Endothelial cell of umbilical vein (primary cell): ENCODE data around the gene MTG2. TPM values are rescaled to one million over a fixed set of nuclear protein-coding genes. Genes with fewer than 3 reads are reported as not detected.

Experiments
- BruUV-seq: library from RNA; stranded (reverse); fragments of 400-500 nt; replicated peaks from 2 replicates; lab custom pipeline; 2021; lab: Mats Ljungman, UMichigan
- CTCF ChIA-PET: fragments of 300-600, 350-600 bp; sonication (Branson Sonifier 250); formaldehyde crosslinking; loops from one replicate; lab custom pipeline; 2021; ENCODE audit warnings: antibody characterized with exemption, inconsistent platforms; lab: Charles Lee
- POLR2A ChIA-PET: fragments of 300-600, 350-600 bp; sonication (Branson Sonifier 250); formaldehyde crosslinking; loops from one replicate; lab custom pipeline; 2021; ENCODE audit warnings: antibody characterized with exemption, inconsistent platforms; lab: Charles Lee
- DNase-seq: peaks from one replicate; pipeline ENCODE4 v3.0.0-alpha.2; 2011; ENCODE audit warnings: low read depth, low spot score
- FAIRE-seq: peaks from 2 replicates; lab custom pipeline; 2011; peaks lifted over from hg19 to GRCh38; lab: Jason Lieb, UNC
- H2AFZ ChIP-seq: 2 replicates; pipeline ENCODE4 v1.6.0; 2012; ENCODE audit warnings: low read depth, low read length, control low read depth, inconsistent platforms
- H3K27ac ChIP-seq: 2 replicates; pipeline ENCODE4 v1.5.1; 2011; ENCODE audit warnings: low read depth, mild to moderate bottlenecking, control low read depth, low read length, moderate library complexity; ENCODE audit not compliant: insufficient read depth
- H3K27me3 ChIP-seq, 2 experiments: 2 replicates each; pipeline versions ENCODE4 v1.6.0 to v1.6.1; 2011; ENCODE audit warnings: low read length in 2 of 2, mixed read lengths in 1 of 2; ENCODE audit not compliant: control insufficient read depth in 2 of 2, insufficient read depth in 2 of 2
- H3K36me3 ChIP-seq, 2 experiments: 2 replicates in 1 of 2; 3 replicates in 1 of 2; pipeline ENCODE4 v1.5.1; 2011; ENCODE audit warnings: low read length in 2 of 2, mild to moderate bottlenecking in 1 of 2, moderate library complexity in 1 of 2; ENCODE audit not compliant: control insufficient read depth in 2 of 2, insufficient read depth in 2 of 2; ENCODE audit errors: extremely low read depth in 1 of 2
- H3K4me1 ChIP-seq: 3 replicates; pipeline ENCODE4 v1.5.1; 2011; ENCODE audit warnings: mild to moderate bottlenecking, low read length; ENCODE audit not compliant: control insufficient read depth, insufficient read depth; ENCODE audit errors: extremely low read depth
- H3K4me2 ChIP-seq: 2 replicates; pipeline ENCODE4 v1.6.1; 2011; ENCODE audit warnings: low read length, control low read depth, mixed read lengths; ENCODE audit not compliant: insufficient read depth
- H3K4me3 ChIP-seq, 3 experiments: fragments of 200-600 bp in 1 of 3; sonication (generic), shearing (Covaris generic) in 1 of 3; replicated peaks in 1 of 3; 2 replicates each; pipeline ENCODE4 v1.5.1; 2011 to 2016; ENCODE audit warnings: control low read depth in 3 of 3, low read length in 3 of 3, mild to moderate bottlenecking in 2 of 3, inconsistent platforms in 1 of 3, low read depth in 1 of 3, moderate library complexity in 1 of 3; ENCODE audit not compliant: insufficient read depth in 1 of 3
- H3K79me2 ChIP-seq: 2 replicates; pipeline ENCODE4 v1.6.0; 2012; ENCODE audit warnings: low read length, inconsistent platforms; ENCODE audit not compliant: control insufficient read depth, insufficient read depth
- H3K9ac ChIP-seq: replicated peaks from 2 replicates; pipeline ENCODE3; 2011; ENCODE audit warnings: low read length, control low read depth; ENCODE audit not compliant: insufficient read depth; ENCODE audit errors: extremely low read depth
- H3K9me1 ChIP-seq: replicated peaks from 3 replicates; pipeline ENCODE4 v1.6.0; 2011; ENCODE audit warnings: mild to moderate bottlenecking, low read length; ENCODE audit not compliant: control insufficient read depth, insufficient read depth; ENCODE audit errors: extremely low read depth
- H3K9me3 ChIP-seq: replicated peaks from 2 replicates; pipeline ENCODE4 v1.5.1; 2012; ENCODE audit warnings: low read length, inconsistent platforms; ENCODE audit not compliant: control insufficient read depth, insufficient read depth
- H4K20me1 ChIP-seq: replicated peaks from 2 replicates; pipeline ENCODE3; 2011; ENCODE audit warnings: mild to moderate bottlenecking, low read length; ENCODE audit not compliant: control insufficient read depth, insufficient read depth; ENCODE audit errors: extremely low read depth
- CTCF ChIP-seq, 2 donors: IDR thresholded peaks; 1 replicate in 1 of 2; 2 replicates in 1 of 2; pipeline ENCODE4 v1.5.1; 2011; ENCODE audit warnings: low read length in 2 of 2, mild to moderate bottlenecking in 2 of 2, moderate library complexity in 2 of 2, control low read depth in 1 of 2, inconsistent platforms in 1 of 2, low read depth in 1 of 2; ENCODE audit not compliant: insufficient read depth in 1 of 2; ENCODE audit errors: extremely low read depth in 1 of 2
- EZH2 ChIP-seq: IDR thresholded peaks from 2 replicates; pipeline ENCODE4 v1.6.1; 2012; ENCODE audit warnings: borderline replicate concordance, low read depth, mild to moderate bottlenecking, moderate library complexity, low read length, inconsistent platforms; ENCODE audit not compliant: severe bottlenecking
- FOS ChIP-seq: IDR thresholded peaks from 2 replicates; pipeline ENCODE4 v1.6.1; 2011; ENCODE audit warnings: mild to moderate bottlenecking, low read length, moderate library complexity, borderline replicate concordance; ENCODE audit not compliant: insufficient read depth
- GATA2 ChIP-seq: IDR thresholded peaks from 2 replicates; pipeline ENCODE4 v1.7.0; 2011; ENCODE audit warnings: low read depth, mild to moderate bottlenecking, moderate library complexity, mixed read lengths, low read length; ENCODE audit not compliant: insufficient read length, insufficient read depth
- JUN ChIP-seq: IDR thresholded peaks from 2 replicates; pipeline ENCODE4 v1.6.1; 2011; ENCODE audit warnings: borderline replicate concordance, low read depth; ENCODE audit not compliant: insufficient read length, insufficient read depth
- MYC ChIP-seq: IDR thresholded peaks from one replicate; pipeline ENCODE4 v1.6.1; 2011; ENCODE audit warnings: mild to moderate bottlenecking, low read depth, low read length
- POLR2A ChIP-seq: IDR thresholded peaks from 2 replicates; pipeline ENCODE4 v1.6.1; 2012; ENCODE audit warnings: low read depth, mild to moderate bottlenecking, control low read depth, low read length
- POLR2AphosphoS5 ChIP-seq: IDR thresholded peaks from 2 replicates; pipeline ENCODE4 v1.6.1; 2012; ENCODE audit warnings: low read depth, mild to moderate bottlenecking, control low read depth, low read length, moderate library complexity; ENCODE audit not compliant: insufficient read depth
- dilution Hi-C: fragments of 300-500 bp; cut with MboI; formaldehyde crosslinking; loops from one replicate; pipeline ENCODE4 v1.15.0; 2019; ENCODE audit warnings: low sequenced_read_pairs; ENCODE audit not compliant: extremely low pct_ligation_motif_present
- intact Hi-C: fragments of 100-400 bp; cut with micrococcal nuclease; formaldehyde crosslinking; loops from one replicate; pipeline ENCODE4 v1.10.0; 2022
- polyA plus RNA-seq, 4 experiments: library from polyadenylated mRNA; depleted of rRNA in 3 of 4; stranded (reverse) in 3 of 4; unstranded in 1 of 4; fragments of >200 nt; gene quantifications; 2 replicates each; pipeline versions ENCODE4 v1.2.1 to v1.2.3, GENCODE V29; 2011 to 2012; ENCODE audit warnings: missing spikeins in 1 of 4
- total RNA-seq: library from RNA; stranded (reverse); gene quantifications from 2 replicates; pipeline ENCODE4 v1.2.3, GENCODE V29; 2021
- TF ChIP-seq, protein P1 (sequence below): IDR thresholded peaks from 2 replicates; pipeline ENCODE4 v1.6.1; 2011; ENCODE audit not compliant: insufficient read depth, insufficient read length

Gene MTG2
- total and polyA plus RNA-seq, 2 donors (not counting 3 experiments of a cell fraction or from before 2014, with no cell fraction given), result 19.9 to 31.6 TPM

DNA sequence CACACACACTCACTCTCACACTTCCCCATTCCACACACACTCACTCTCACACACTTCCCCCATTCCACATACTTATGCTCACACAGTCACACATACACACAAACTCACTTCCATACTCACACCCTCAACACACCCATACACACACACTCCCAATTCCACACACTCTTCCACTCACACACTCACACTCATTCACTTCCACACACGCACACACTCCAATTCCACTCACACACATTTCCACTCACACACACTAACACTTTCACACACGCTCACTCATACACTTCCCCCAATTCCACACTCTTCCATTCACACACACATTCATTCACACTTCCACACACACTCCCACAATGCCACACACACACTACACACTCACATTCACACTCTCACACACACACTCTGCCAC, 47.4 kb downstream of the MTG2 start:
- DNase-seq (no peak), FAIRE-seq (no peak)
- Histone ChIP-seq H3K9me3 (no peaks in the 10 kb centered on the region), H3K4me3 (no peak overlapping the region), H2AFZ (no peak overlapping the region), H3K27ac (no peak overlapping the region), H3K9me1 (no peaks in the 10 kb centered on the region), H3K4me1 (no peaks in the 10 kb centered on the region), H4K20me1 (no peaks in the 10 kb centered on the region), H3K36me3 (no peaks in the 10 kb centered on the region), H3K79me2 (no peaks in the 10 kb centered on the region), H3K4me2 (no peak overlapping the region), H3K9ac (no peak overlapping the region), H3K27me3 (no peaks in the 10 kb centered on the region)
- no peak for TF ChIP-seq GATA2
- no peak for TF ChIP-seq FOS
- TF ChIP-seq CTCF (IDR thresholded peaks at IDR 0.05; ENCODE audit: extremely low read depth in 1 of 2, insufficient read depth in 1 of 2, low read depth in 1 of 2, low read length in 2 of 2), result no peak
- no peak for TF ChIP-seq POLR2A
- TF ChIP-seq JUN, result no peak
- no peak for TF ChIP-seq EZH2
- TF ChIP-seq MYC, result no peak
- TF ChIP-seq POLR2AphosphoS5, result no peak
- TF ChIP-seq, protein P1, sequence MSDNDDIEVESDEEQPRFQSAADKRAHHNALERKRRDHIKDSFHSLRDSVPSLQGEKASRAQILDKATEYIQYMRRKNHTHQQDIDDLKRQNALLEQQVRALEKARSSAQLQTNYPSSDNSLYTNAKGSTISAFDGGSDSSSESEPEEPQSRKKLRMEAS, result no peak
- BruUV-seq, result no TSS peak
- ChIA-PET CTCF (no interaction called here), POLR2A (interaction anchor here (0.6 kb wide), 1 partner anchor 27 kb away, joined by 3 read pairs; no protein-coding TSS in a partner anchor)
- intact Hi-C loops (no loop called here), dilution Hi-C loops (no loop called here)
